Measurements from ENCODE around the gene NPDC1. TPM values are rescaled to one million over a fixed set of nuclear protein-coding genes. Genes with fewer than 3 reads are reported as not detected.

The NPDC1 gene
- total RNA-seq, 2 donors from 2014 or later: 11.2 to 41.7 TPM

- DNase-seq (ENCODE audit: low spot score) (no peak), ATAC-seq (no peak)
- Mint-ChIP-seq H3K9me3 (no peaks in the 10 kb centered on the region), H3K4me3 (no peak overlapping the region), H3K27me3 (no peaks in the 10 kb centered on the region), H3K4me1 (ENCODE audit: low read depth in 2 of 2) (no peaks in the 10 kb centered on the region), H3K36me3 (no peaks in the 10 kb centered on the region), H3K27ac (no peak overlapping the region)
These were observed 29.5 kb downstream of the NPDC1 start for GRCh38 chr9:137016436-137016835.

GRCh38 chr9:137015976-137016375 is 30.0 kb downstream of the NPDC1 start:
- no peaks in the 10 kb centered on the region for H3K27me3 Mint-ChIP-seq
- DNase-seq (ENCODE audit: low spot score) (no peak), ATAC-seq (no peak)
- H3K27ac Mint-ChIP-seq: no peak overlapping the region
- no peak overlapping the region for H3K4me3 Mint-ChIP-seq
- H3K4me1 Mint-ChIP-seq (ENCODE audit: low read depth in 2 of 2): no peaks in the 10 kb centered on the region
- H3K36me3 Mint-ChIP-seq: no peaks in the 10 kb centered on the region
- no peaks in the 10 kb centered on the region for H3K9me3 Mint-ChIP-seq

GRCh38 chr9:137015540-137015930 is 30.4 kb downstream of the NPDC1 start:
- H3K4me1 Mint-ChIP-seq (ENCODE audit: low read depth in 2 of 2): no peaks in the 10 kb centered on the region
- H3K36me3 Mint-ChIP-seq: no peaks in the 10 kb centered on the region
- no peak for DNase-seq (ENCODE audit: low spot score)
- ATAC-seq: no peak
- no peaks in the 10 kb centered on the region for H3K27me3 Mint-ChIP-seq
- H3K9me3 Mint-ChIP-seq: no peaks in the 10 kb centered on the region
- no peak overlapping the region for H3K4me3 Mint-ChIP-seq
- no peak overlapping the region for H3K27ac Mint-ChIP-seq

- no peak overlapping the region for H3K4me3 Mint-ChIP-seq
- no peaks in the 10 kb centered on the region for H3K36me3 Mint-ChIP-seq
- no peak overlapping the region for H3K27ac Mint-ChIP-seq
- no peaks in the 10 kb centered on the region for H3K9me3 Mint-ChIP-seq
- DNase-seq (ENCODE audit: low spot score) (no peak), ATAC-seq (no peak)
- no peaks in the 10 kb centered on the region for H3K27me3 Mint-ChIP-seq
- H3K4me1 Mint-ChIP-seq (ENCODE audit: low read depth in 2 of 2): no peaks in the 10 kb centered on the region
These were observed 31.0 kb downstream of the NPDC1 start for GRCh38 chr9:137014776-137015539.

- no peak for ATAC-seq
- no peaks in the 10 kb centered on the region for H3K4me1 Mint-ChIP-seq (ENCODE audit: low read depth in 2 of 2)
- no peaks in the 10 kb centered on the region for H3K27me3 Mint-ChIP-seq
- H3K9me3 Mint-ChIP-seq: no peaks in the 10 kb centered on the region
- H3K27ac Mint-ChIP-seq: no peak overlapping the region
- no peaks in the 10 kb centered on the region for H3K36me3 Mint-ChIP-seq
- no peak overlapping the region for H3K4me3 Mint-ChIP-seq
- DNase-seq (ENCODE audit: low spot score): no peak
These were observed 31.8 kb downstream of the NPDC1 start for GRCh38 chr9:137014166-137014565.

- Mint-ChIP-seq H3K4me3 (no peak overlapping the region), H3K4me1 (ENCODE audit: low read depth in 2 of 2) (no peaks in the 10 kb centered on the region), H3K27ac (no peak overlapping the region), H3K27me3 (no peaks in the 10 kb centered on the region), H3K36me3 (no peaks in the 10 kb centered on the region), H3K9me3 (no peaks in the 10 kb centered on the region)
- ATAC-seq (no peak), DNase-seq (ENCODE audit: low spot score) (no peak)
These were observed 32.4 kb downstream of the NPDC1 start for GRCh38 chr9:137013571-137013940.

GRCh38 chr9:137012694-137013570 is 33.0 kb downstream of the NPDC1 start:
- Mint-ChIP-seq H3K4me3 (no peak overlapping the region), H3K27me3 (no peaks in the 10 kb centered on the region), H3K9me3 (no peaks in the 10 kb centered on the region), H3K4me1 (ENCODE audit: low read depth in 2 of 2) (no peaks in the 10 kb centered on the region), H3K27ac (no peak overlapping the region), H3K36me3 (no peaks in the 10 kb centered on the region)
- ATAC-seq (no peak), DNase-seq (ENCODE audit: low spot score) (no peak)

- H3K4me1 Mint-ChIP-seq (ENCODE audit: low read depth in 2 of 2): no peaks in the 10 kb centered on the region
- H3K4me3 Mint-ChIP-seq: no peak overlapping the region
These were observed 33.9 kb downstream of the NPDC1 start for GRCh38 chr9:137011907-137012675.

GRCh38 chr9:137011156-137011555 is 34.8 kb downstream of the NPDC1 start:
- Mint-ChIP-seq H3K4me3 (no peak overlapping the region), H3K27me3 (no peaks in the 10 kb centered on the region), H3K27ac (no peak overlapping the region), H3K36me3 (no peaks in the 10 kb centered on the region), H3K4me1 (ENCODE audit: low read depth in 2 of 2) (peaks cover 5% of the 10 kb centered on the region in 2 donors), H3K9me3 (no peaks in the 10 kb centered on the region)
- ATAC-seq (no peak), DNase-seq (ENCODE audit: low spot score) (no peak)

More at GRCh38 chr9:137011907-137012675, 33.9 kb downstream of the NPDC1 start:
- DNase-seq (ENCODE audit: low spot score) (no peak), ATAC-seq (no peak)
- no peaks in the 10 kb centered on the region for H3K36me3 Mint-ChIP-seq
- H3K27me3 Mint-ChIP-seq: no peaks in the 10 kb centered on the region
- H3K27ac Mint-ChIP-seq: no peak overlapping the region
- no peaks in the 10 kb centered on the region for H3K9me3 Mint-ChIP-seq

- Mint-ChIP-seq H3K27ac (no peak overlapping the region), H3K27me3 (no peaks in the 10 kb centered on the region), H3K36me3 (no peaks in the 10 kb centered on the region), H3K9me3 (no peaks in the 10 kb centered on the region), H3K4me3 (no peak overlapping the region), H3K4me1 (ENCODE audit: low read depth in 2 of 2) (peaks cover 7 to 12% of the 10 kb centered on the region in 2 donors)
- ATAC-seq (no peak), DNase-seq (ENCODE audit: low spot score) (no peak)
These were observed 35.8 kb downstream of the NPDC1 start for GRCh38 chr9:137009938-137010732.

- Mint-ChIP-seq H3K9me3 (no peaks in the 10 kb centered on the region), H3K4me3 (no peak overlapping the region), H3K27ac (no peak overlapping the region), H3K27me3 (no peaks in the 10 kb centered on the region), H3K4me1 (ENCODE audit: low read depth in 2 of 2) (peaks cover 16 to 18% of the 10 kb centered on the region in 2 donors), H3K36me3 (no peaks in the 10 kb centered on the region)
- DNase-seq (ENCODE audit: low spot score) (no peak), ATAC-seq (no peak)
These were observed 36.8 kb downstream of the NPDC1 start for GRCh38 chr9:137009217-137009616.

- Mint-ChIP-seq H3K36me3 (no peaks in the 10 kb centered on the region), H3K27ac (no peak overlapping the region), H3K4me3 (no peak overlapping the region), H3K27me3 (no peaks in the 10 kb centered on the region), H3K9me3 (no peaks in the 10 kb centered on the region), H3K4me1 (ENCODE audit: low read depth in 2 of 2) (peaks cover 16 to 18% of the 10 kb centered on the region in 2 donors)
- no peak for ATAC-seq
- DNase-seq (ENCODE audit: low spot score): peak; percentile 59
These were observed 37.7 kb downstream of the NPDC1 start for GRCh38 chr9:137008312-137008711.

- no peaks in the 10 kb centered on the region for H3K27me3 Mint-ChIP-seq
- H3K4me3 Mint-ChIP-seq: no peak overlapping the region
- no peak for DNase-seq (ENCODE audit: low spot score)
- H3K4me1 Mint-ChIP-seq (ENCODE audit: low read depth in 2 of 2): peaks cover 16 to 18% of the 10 kb centered on the region in 2 donors
- no peak overlapping the region for H3K27ac Mint-ChIP-seq
- H3K36me3 Mint-ChIP-seq: no peaks in the 10 kb centered on the region
- no peaks in the 10 kb centered on the region for H3K9me3 Mint-ChIP-seq
- ATAC-seq: no peak
These were observed 38.1 kb downstream of the NPDC1 start for GRCh38 chr9:137007816-137008270.
